Ramos (cell line): Measurements from ENCODE around the gene PSME2.

Experiments
- in situ Hi-C: fragments of 300-500 bp; cut with MboI; formaldehyde crosslinking; loops from one replicate; pipeline ENCODE4 v1.14.3; 2022; ENCODE audit warnings: low sequenced_read_pairs; ENCODE audit not compliant: unreplicated experiment

Gene PSME2

GRCh38 chr14:24159777-24160498 lies 13.5 kb upstream of the PSME2 start:
- in situ Hi-C loops, result loop anchor here (25.0 kb wide), 1 partner anchor 848 kb away; the partner anchor contains the start of genes BCL2L2, PABPN1 and PPP1R3E

DNA sequence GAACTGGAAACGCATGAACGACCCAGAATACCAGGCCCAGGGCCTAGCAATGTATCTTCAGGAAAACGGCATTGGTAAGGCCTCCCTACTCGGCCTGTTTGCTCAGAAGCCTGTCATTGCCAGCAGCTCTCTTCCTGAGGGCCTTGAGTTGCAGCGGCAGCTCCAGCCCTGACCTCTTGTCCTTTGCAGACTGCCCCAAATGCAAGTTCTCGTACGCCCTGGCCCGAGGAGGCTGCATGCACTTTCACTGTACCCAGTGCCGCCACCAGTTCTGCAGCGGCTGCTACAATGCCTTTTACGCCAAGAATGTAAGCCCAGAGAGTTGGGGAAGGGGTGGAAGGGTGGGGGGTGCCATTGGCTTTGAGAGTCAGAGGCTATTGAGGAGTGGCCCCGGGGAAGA lies 10.9 kb upstream of the PSME2 start:
- in situ Hi-C loops, result loop anchor here (25.0 kb wide), 1 partner anchor 845 kb away; the partner anchor contains the start of genes BCL2L2, PABPN1 and PPP1R3E

- in situ Hi-C loops, result loop anchor here (25.0 kb wide), 1 partner anchor 845 kb away; the partner anchor contains the start of genes BCL2L2, PABPN1 and PPP1R3E
Measured at GRCh38 chr14:24156840-24157239, 10.4 kb upstream of the PSME2 start.

DNA sequence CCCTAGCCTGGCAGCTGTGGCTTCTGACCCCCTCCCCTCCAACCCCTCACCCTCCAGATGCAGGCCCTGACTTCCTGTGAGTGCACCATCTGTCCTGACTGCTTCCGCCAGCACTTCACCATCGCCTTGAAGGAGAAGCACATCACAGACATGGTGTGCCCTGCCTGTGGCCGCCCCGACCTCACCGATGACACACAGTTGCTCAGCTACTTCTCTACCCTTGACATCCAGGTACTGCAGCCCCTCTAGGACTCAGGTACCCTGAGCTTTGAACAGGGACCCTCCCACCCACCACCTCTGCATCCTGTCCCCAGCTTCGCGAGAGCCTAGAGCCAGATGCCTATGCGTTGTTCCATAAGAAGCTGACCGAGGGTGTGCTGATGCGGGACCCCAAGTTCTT lies 8.7 kb upstream of the PSME2 start:
- in situ Hi-C loops, result loop anchor here (25.0 kb wide), 1 partner anchor 843 kb away; the partner anchor contains the start of genes BCL2L2, PABPN1 and PPP1R3E

- in situ Hi-C loops, result loop anchor here (25.0 kb wide), 1 partner anchor 839 kb away; the partner anchor contains the start of genes BCL2L2, PABPN1 and PPP1R3E
Measured at GRCh38 chr14:24151404-24152080, 5.1 kb upstream of the PSME2 start.

GRCh38 chr14:24150993-24151392 lies 4.6 kb upstream of the PSME2 start:
- in situ Hi-C loops, result loop anchor here (25.0 kb wide), 1 partner anchor 839 kb away; the partner anchor contains the start of genes BCL2L2, PABPN1 and PPP1R3E

DNA sequence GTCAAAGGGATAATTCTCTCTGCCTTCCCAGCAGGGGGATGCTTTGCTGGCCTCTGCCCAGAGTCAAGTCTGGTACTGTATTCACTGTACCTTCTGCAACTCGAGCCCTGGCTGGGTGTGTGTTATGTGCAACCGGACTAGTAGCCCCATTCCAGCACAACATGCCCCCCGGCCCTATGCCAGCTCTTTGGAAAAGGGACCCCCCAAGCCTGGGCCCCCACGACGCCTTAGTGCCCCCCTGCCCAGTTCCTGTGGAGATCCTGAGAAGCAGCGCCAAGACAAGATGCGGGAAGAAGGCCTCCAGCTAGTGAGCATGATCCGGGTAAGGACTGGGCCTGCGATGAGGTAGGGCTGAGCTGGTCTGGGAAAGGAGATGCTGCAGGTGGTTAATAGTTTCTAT lies 4.2 kb upstream of the PSME2 start:
- in situ Hi-C loops, result loop anchor here (25.0 kb wide), 1 partner anchor 838 kb away; the partner anchor contains the start of genes BCL2L2, PABPN1 and PPP1R3E

DNA sequence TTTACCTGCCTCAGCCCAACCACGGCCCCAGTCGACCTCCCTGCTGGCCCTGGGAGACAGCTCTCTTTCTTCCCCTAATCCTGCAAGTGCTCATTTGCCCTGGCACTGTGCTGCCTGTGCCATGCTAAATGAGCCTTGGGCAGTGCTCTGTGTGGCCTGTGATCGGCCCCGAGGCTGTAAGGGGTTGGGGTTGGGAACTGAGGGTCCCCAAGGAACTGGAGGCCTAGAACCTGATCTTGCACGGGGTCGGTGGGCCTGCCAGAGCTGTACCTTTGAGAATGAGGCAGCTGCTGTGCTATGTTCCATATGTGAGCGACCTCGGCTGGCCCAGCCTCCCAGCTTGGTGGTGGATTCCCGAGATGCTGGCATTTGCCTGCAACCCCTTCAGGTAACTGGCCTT lies 3.7 kb upstream of the PSME2 start:
- in situ Hi-C loops, result loop anchor here (25.0 kb wide), 1 partner anchor 838 kb away; the partner anchor contains the start of genes BCL2L2, PABPN1 and PPP1R3E

- in situ Hi-C loops, result no loop called here
Measured at GRCh38 chr14:24149302-24149969, 3.0 kb upstream of the PSME2 start.

GRCh38 chr14:24147761-24148428 lies 1.5 kb upstream of the PSME2 start:
- in situ Hi-C loops, result no loop called here

DNA sequence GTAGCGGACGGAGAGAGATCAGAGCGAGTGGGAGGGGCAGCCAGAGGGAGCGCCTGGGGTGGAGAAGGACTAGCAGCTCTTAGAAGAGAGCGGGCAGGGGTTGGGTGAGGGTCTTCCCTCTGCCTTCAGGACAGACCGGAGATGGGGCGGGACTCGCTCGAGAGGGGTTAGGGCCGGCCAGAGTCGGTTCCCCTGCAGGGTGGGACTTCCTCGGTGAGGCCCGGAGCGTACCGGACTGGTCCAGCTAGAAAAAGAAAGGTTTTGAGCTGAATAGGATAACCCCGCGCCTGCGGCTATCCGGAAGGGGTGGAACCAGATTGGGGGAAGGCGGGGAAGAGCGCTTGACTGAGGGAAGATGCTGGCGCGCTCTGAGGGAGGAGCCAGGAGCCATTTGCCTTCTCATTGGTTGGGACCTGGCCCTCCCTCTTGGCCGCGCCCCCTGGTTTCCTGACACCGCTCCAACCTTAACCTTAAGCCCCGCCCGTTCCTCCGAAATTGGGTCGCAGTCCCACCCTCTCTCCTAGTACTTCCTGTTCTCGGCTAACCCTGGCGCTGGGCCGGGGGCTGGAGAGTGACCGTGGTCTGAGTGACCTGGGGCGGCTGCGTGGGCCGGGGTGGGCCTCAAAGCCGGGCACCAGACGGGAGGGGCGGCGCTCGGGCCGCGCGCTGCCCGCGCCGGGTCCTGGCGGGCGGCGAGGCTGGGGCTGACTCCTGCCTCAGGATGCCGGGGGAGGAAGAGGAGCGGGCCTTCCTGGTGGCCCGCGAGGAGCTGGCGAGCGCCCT lies 759 bp upstream of the PSME2 start, which contains the start of gene RNF31:
Gene RNF31, plus strand, starts transcription at position 521 of the 783 bp plus-strand sequence. Its CDS starts 201 bp downstream, at position 722.
- in situ Hi-C loops, result no loop called here

DNA sequence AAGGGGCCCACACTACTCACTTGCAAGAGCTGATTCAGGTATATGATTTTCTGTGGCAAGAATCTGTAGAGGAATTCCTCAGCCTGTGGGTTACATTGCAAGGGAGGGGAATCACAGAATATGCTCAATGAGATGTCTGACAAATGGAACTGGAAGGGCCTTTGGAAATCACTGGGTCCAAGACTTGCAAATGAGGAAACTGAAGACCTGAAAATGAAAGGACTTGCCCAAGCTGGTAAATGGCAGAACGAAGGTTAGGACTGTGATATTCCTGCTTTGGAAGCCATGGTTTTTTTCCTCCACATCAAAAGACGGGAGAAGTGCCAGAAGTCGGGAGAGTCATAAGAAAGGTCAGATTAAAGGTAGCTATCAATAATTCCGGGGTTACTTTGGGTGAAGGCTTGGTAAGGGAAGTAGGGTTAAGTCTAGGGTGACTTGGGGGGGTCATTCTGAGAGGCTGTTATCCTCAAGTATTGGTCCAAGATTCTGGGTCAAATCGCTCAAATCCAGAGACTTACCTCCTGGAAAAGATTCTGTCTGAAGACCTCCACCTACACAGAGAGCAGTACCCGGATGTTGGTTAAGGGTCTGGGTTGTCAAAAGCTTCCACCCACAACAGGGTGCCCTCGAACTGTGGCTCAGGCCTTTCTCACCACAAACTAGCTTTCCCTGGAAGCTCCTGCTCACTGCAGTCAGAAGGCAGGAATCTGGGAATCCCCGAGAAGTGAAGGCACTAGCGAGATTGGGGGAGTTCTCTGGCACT lies 539 bp downstream of the PSME2 start:
- in situ Hi-C loops, result no loop called here

DNA sequence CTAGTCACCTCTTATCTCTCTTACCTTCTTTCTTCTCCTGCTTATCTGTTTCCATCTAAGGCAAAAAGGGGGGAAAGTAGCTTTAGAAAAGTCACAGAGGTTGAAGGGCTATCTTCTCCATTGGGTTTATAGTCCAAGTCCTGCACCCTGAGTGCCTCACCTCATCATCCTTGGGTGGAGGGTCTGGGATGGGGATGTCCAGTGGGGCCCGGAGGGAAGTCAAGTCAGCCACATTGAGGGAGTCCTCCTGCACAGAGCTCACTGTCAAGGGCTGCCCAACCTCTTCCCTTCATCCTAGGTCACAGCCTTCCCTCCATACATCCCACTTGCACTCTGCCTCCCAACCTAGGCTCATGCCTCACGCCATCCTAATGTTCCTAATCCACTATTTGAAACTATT lies 1.2 kb downstream of the PSME2 start:
- in situ Hi-C loops, result no loop called here

GRCh38 chr14:24144451-24144850 lies 2.0 kb downstream of the PSME2 start:
- in situ Hi-C loops, result no loop called here

- in situ Hi-C loops, result no loop called here
Measured at GRCh38 chr14:24143511-24143910, 2.9 kb downstream of the PSME2 start.

DNA sequence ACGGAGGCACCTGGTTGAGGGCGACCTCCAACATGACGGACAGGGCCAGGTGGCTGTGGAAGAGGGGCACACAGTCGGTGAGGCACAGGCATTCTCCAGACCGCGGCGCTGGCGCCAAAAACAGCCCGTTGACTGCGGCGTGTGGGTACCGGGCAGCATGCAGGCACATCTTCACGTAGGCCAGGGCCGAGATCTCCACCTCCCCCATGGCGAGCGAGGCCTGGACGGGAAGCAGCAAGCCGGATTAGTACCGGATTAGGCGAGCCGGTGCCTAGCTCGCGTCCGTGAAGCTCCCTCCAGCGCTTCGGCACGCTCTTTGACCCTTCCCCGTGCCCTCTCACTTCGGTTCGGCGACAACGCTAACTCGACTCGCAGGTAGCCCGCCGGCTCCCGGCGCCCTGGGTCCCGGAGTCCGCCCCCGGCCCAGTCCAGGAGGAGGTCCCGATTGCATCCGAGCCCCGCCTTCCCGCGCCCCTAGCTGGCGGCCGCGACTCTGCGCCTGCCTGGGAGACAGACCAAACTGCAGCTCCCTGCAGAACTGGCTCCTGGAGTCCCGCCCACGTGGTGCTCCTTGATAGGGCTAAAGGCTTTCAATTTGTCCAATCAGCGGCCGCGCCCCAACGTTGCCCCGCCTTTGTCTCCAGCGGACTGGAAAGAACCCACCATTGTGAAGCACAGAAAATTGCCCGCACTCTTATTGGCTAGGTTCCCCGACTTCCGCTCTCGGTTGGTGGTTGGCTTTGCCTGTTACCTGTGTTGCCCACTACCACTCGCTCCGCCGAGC lies 5.1 kb downstream of the PSME2 start, which contains the start of gene EMC9:
Gene EMC9, minus strand, starts transcription at position 495 of the 784 bp plus-strand sequence. Its CDS starts 287 bp downstream, at position 208.
- in situ Hi-C loops, result no loop called here

- in situ Hi-C loops, result no loop called here
Measured at GRCh38 chr14:24139272-24139934, 7.0 kb downstream of the PSME2 start.
